Renal cortical epithelial cell (primary cell): ENCODE results near the gene HMGB1. TPM values are rescaled to one million over a fixed set of nuclear protein-coding genes. Genes with fewer than 3 reads are reported as not detected.
"Not testable (repeated sequence)": the region's sequence is repeated elsewhere in the genome, so short reads cannot be mapped to it uniquely, and the experiment has no call there.

Experiments used
- DNase-seq: peaks from one replicate; pipeline ENCODE4 v3.0.0-alpha.2; 2011; ENCODE audit warnings: low read depth
- total RNA-seq: library from RNA; depleted of rRNA; stranded (reverse); fragments of >200 nt; gene quantifications from 2 replicates; pipeline ENCODE4 v1.2.3, GENCODE V29; 2014

Gene HMGB1
- total RNA-seq, 1 donor from 2014 or later = 237 TPM

- DNase-seq = peak; percentile 50
These were observed 600 bp upstream of the HMGB1 start for GRCh38 chr13:30466358-30466714.

GRCh38 chr13:30465343-30465592 lies 468 bp downstream of the HMGB1 start:
- no peak for DNase-seq

GRCh38 chr13:30464496-30465342 lies 1.0 kb downstream of the HMGB1 start:
- no peak for DNase-seq

GRCh38 chr13:30463787-30464495 lies 1.8 kb downstream of the HMGB1 start:
- peak; percentile 43 for DNase-seq

- DNase-seq = peak; percentile 61
These were observed 4.3 kb downstream of the HMGB1 start for GRCh38 chr13:30461279-30462066.

GRCh38 chr13:30457306-30457891 lies 8.3 kb downstream of the HMGB1 start:
- DNase-seq = no peak

GRCh38 chr13:30456290-30456689 lies 9.4 kb downstream of the HMGB1 start:
- no peak for DNase-seq

GRCh38 chr13:30454991-30455390 lies 10.7 kb downstream of the HMGB1 start:
- no peak for DNase-seq

GRCh38 chr13:30453727-30454126 lies 12.0 kb downstream of the HMGB1 start:
- no peak for DNase-seq

GRCh38 chr13:30451476-30451875 lies 14.3 kb downstream of the HMGB1 start:
- not testable (repeated sequence) for DNase-seq

GRCh38 chr13:30450066-30450465 lies 15.7 kb downstream of the HMGB1 start:
- DNase-seq = no peak

- no peak for DNase-seq
These were observed 17.3 kb downstream of the HMGB1 start for GRCh38 chr13:30448441-30448840.

GRCh38 chr13:30446126-30446500 lies 19.6 kb downstream of the HMGB1 start:
- no peak for DNase-seq

- DNase-seq = no peak
These were observed 21.8 kb downstream of the HMGB1 start for GRCh38 chr13:30443957-30444404.

GRCh38 chr13:30443491-30443890 lies 22.2 kb downstream of the HMGB1 start:
- DNase-seq = not testable (repeated sequence)

GRCh38 chr13:30442926-30443325 lies 22.8 kb downstream of the HMGB1 start:
- DNase-seq = no peak

- peak; percentile 95 for DNase-seq
These were observed 24.6 kb downstream of the HMGB1 start for GRCh38 chr13:30440910-30441703.

- no peak for DNase-seq
These were observed 27.4 kb downstream of the HMGB1 start for GRCh38 chr13:30438286-30438685.

- no peak for DNase-seq
These were observed 28.6 kb downstream of the HMGB1 start for GRCh38 chr13:30437177-30437576.

GRCh38 chr13:30435911-30436451 lies 29.8 kb downstream of the HMGB1 start:
- DNase-seq = no peak

- peak; percentile 93 for DNase-seq
These were observed 34.3 kb downstream of the HMGB1 start for GRCh38 chr13:30431269-30431940.
